ENCODE measurements around the gene PRXL2A.

Gene PRXL2A

GRCh38 chr10:80468806-80469421 lies 60.6 kb downstream of the PRXL2A start:
- TF ChIP-seq, protein P1, sequence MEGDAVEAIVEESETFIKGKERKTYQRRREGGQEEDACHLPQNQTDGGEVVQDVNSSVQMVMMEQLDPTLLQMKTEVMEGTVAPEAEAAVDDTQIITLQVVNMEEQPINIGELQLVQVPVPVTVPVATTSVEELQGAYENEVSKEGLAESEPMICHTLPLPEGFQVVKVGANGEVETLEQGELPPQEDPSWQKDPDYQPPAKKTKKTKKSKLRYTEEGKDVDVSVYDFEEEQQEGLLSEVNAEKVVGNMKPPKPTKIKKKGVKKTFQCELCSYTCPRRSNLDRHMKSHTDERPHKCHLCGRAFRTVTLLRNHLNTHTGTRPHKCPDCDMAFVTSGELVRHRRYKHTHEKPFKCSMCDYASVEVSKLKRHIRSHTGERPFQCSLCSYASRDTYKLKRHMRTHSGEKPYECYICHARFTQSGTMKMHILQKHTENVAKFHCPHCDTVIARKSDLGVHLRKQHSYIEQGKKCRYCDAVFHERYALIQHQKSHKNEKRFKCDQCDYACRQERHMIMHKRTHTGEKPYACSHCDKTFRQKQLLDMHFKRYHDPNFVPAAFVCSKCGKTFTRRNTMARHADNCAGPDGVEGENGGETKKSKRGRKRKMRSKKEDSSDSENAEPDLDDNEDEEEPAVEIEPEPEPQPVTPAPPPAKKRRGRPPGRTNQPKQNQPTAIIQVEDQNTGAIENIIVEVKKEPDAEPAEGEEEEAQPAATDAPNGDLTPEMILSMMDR (IDR thresholded peaks at IDR 0.05; ENCODE audit: insufficient read depth, low read length) = no peak
- no peak for TF ChIP-seq REST (IDR thresholded peaks at IDR 0.05; ENCODE audit: insufficient replicate concordance, low read depth)
- TF ChIP-seq POLR2AphosphoS5 (IDR thresholded peaks at IDR 0.05; ENCODE audit: low read depth) = no peak
- no peak overlapping the region for H3K27ac ChIP-seq (replicated peaks)
- no peak for DNase-seq (ENCODE audit: low read depth in 1 of 2, low spot score in 1 of 2)
- H3K27me3 ChIP-seq (ENCODE audit: insufficient read depth, poor library complexity, severe bottlenecking) = no peaks in the 10 kb centered on the region
- no peak overlapping the region for H3K4me3 ChIP-seq (replicated peaks; ENCODE audit: insufficient read depth, low read length)

GRCh38 chr10:80470266-80470665 lies 61.9 kb downstream of the PRXL2A start:
- DNase-seq (ENCODE audit: low read depth in 1 of 2, low spot score in 1 of 2) = no peak
- TF ChIP-seq REST (IDR thresholded peaks at IDR 0.05; ENCODE audit: insufficient replicate concordance, low read depth) = no peak
- TF ChIP-seq GABPA (IDR thresholded peaks at IDR 0.05; ENCODE audit: low read depth) = no peak
- TF ChIP-seq, protein P1 (IDR thresholded peaks at IDR 0.05; ENCODE audit: insufficient read depth, low read length) = no peak
- no peak for TF ChIP-seq POLR2AphosphoS5 (IDR thresholded peaks at IDR 0.05; ENCODE audit: low read depth)
- no peak for TF ChIP-seq SPI1 (IDR thresholded peaks at IDR 0.05; ENCODE audit: borderline replicate concordance, low read depth)
- Histone ChIP-seq H3K27ac (replicated peaks) (no peak overlapping the region), H3K27me3 (ENCODE audit: insufficient read depth, poor library complexity, severe bottlenecking) (no peaks in the 10 kb centered on the region), H3K4me3 (replicated peaks; ENCODE audit: insufficient read depth, low read length) (no peak overlapping the region)

DNA sequence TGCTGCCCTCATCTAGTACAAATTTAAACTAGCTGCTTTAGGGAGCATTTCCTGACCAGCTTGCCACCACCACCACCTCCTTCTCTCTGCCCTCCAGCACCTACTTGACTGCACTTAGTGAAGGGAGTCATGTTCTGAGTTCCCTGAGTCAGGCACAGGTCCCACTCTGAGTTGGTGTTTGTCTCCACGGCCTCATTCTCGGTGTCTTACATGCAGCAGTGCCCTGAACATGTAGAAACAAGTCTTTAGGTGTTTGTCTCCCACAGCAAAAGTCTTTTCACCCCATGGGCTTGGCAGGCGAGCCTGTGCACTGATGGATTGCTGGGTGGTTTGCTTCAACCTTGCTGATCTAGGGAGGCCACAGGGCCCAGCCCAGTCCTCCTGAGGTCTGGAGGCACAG lies 62.6 kb downstream of the PRXL2A start:
- no peak for TF ChIP-seq POLR2AphosphoS5 (IDR thresholded peaks at IDR 0.05; ENCODE audit: low read depth)
- no peak for TF ChIP-seq SPI1 (IDR thresholded peaks at IDR 0.05; ENCODE audit: borderline replicate concordance, low read depth)
- no peak for TF ChIP-seq REST (IDR thresholded peaks at IDR 0.05; ENCODE audit: insufficient replicate concordance, low read depth)
- TF ChIP-seq GABPA (IDR thresholded peaks at IDR 0.05; ENCODE audit: low read depth) = no peak
- TF ChIP-seq, protein P1 (IDR thresholded peaks at IDR 0.05; ENCODE audit: insufficient read depth, low read length) = no peak
- no peak overlapping the region for H3K4me3 ChIP-seq (replicated peaks; ENCODE audit: insufficient read depth, low read length)
- H3K27ac ChIP-seq (replicated peaks) = no peak overlapping the region

More for the DNA sequence above, 62.6 kb downstream of the PRXL2A start:
- H3K27me3 ChIP-seq (ENCODE audit: insufficient read depth, poor library complexity, severe bottlenecking) = no peaks in the 10 kb centered on the region
- DNase-seq (ENCODE audit: low read depth in 1 of 2, low spot score in 1 of 2) = no peak

Measured in HL-60 (cell line).